Stimulated activated CD4-positive, alpha-beta T cell treated with anti-CD3 and anti-CD28 coated beads, TNF-alpha, amount 100 ng/mL, for 4 hours (primary cell): ENCODE measurements around the gene NDUFA12.
A peak's percentile ranks its signal among the peaks of the same experiment; 100 is the strongest.
"Not testable (repeated sequence)": the region's sequence is repeated elsewhere in the genome, so short reads cannot be mapped to it uniquely, and the experiment has no call there.

Source experiments
- DNase-seq, 3 experiments: peaks; one replicate each; pipeline ENCODE4 v3.0.0-alpha.2; 2020; ENCODE audit warnings: low read depth in 3 of 3

The NDUFA12 gene

GRCh38 chr12:95003213-95003920 lies at the start of gene NDUFA12:
Gene NDUFA12 (minus strand): TSS chr12:95003697. CDS start chr12:95003680, 17 bp downstream.
- DNase-seq = peak; percentile 88 to 90 (median 89)

- no peak for DNase-seq
Observed at GRCh38 chr12:95051241-95051640, 47.7 kb upstream of the NDUFA12 start.

GRCh38 chr12:95037906-95038305 lies 34.4 kb upstream of the NDUFA12 start:
- no peak for DNase-seq

GRCh38 chr12:95034750-95035149 lies 31.3 kb upstream of the NDUFA12 start:
- DNase-seq = no peak

- no peak for DNase-seq
Observed at GRCh38 chr12:95022477-95022876, 19.0 kb upstream of the NDUFA12 start.

- no peak for DNase-seq
Observed at GRCh38 chr12:95017482-95017881, 14.0 kb upstream of the NDUFA12 start.

- no peak for DNase-seq
Observed at GRCh38 chr12:95016120-95016519, 12.6 kb upstream of the NDUFA12 start.

- no peak for DNase-seq
Observed at GRCh38 chr12:95014554-95014953, 11.1 kb upstream of the NDUFA12 start.

- DNase-seq = no peak
Observed at GRCh38 chr12:95006206-95006605, 2.7 kb upstream of the NDUFA12 start.

GRCh38 chr12:95004610-95005009 lies 1.1 kb upstream of the NDUFA12 start:
- no peak for DNase-seq

- no peak for DNase-seq
Observed at GRCh38 chr12:95003921-95004272, 400 bp upstream of the NDUFA12 start.

GRCh38 chr12:95002754-95003153 lies 743 bp downstream of the NDUFA12 start:
- DNase-seq = no peak

- DNase-seq = no peak
Observed at GRCh38 chr12:94998326-94998725, 5.2 kb downstream of the NDUFA12 start.

- no peak for DNase-seq
Observed at GRCh38 chr12:94997726-94998125, 5.8 kb downstream of the NDUFA12 start.

GRCh38 chr12:94997061-94997460 lies 6.4 kb downstream of the NDUFA12 start:
- DNase-seq = no peak

GRCh38 chr12:94994312-94994711 lies 9.2 kb downstream of the NDUFA12 start:
- DNase-seq = no peak

- DNase-seq = not testable (repeated sequence)
Observed at GRCh38 chr12:94993855-94994254, 9.6 kb downstream of the NDUFA12 start.

- no peak for DNase-seq
Observed at GRCh38 chr12:94990222-94990621, 13.3 kb downstream of the NDUFA12 start.

GRCh38 chr12:94988471-94988870 lies 15.0 kb downstream of the NDUFA12 start:
- DNase-seq = no peak

- no peak for DNase-seq
Observed at GRCh38 chr12:94987801-94988200, 15.7 kb downstream of the NDUFA12 start.

GRCh38 chr12:94987076-94987669 lies 16.3 kb downstream of the NDUFA12 start:
- DNase-seq = no peak

GRCh38 chr12:94985099-94985498 lies 18.4 kb downstream of the NDUFA12 start:
- not testable (repeated sequence) for DNase-seq

GRCh38 chr12:94983321-94983720 lies 20.2 kb downstream of the NDUFA12 start:
- DNase-seq = no peak

GRCh38 chr12:94982456-94982855 lies 21.0 kb downstream of the NDUFA12 start:
- no peak for DNase-seq
